ENCODE measurements around the gene PPT1. TPM values are rescaled to one million over a fixed set of nuclear protein-coding genes. Genes with fewer than 3 reads are reported as not detected.

The PPT1 gene
- total and polyA plus RNA-seq, 2 of the 8 experiments (the other 6 are each of a cell fraction or from before 2014, with no cell fraction given): 77.1 to 150 TPM

GRCh38 chr1:40047769-40048168 is 49.3 kb downstream of the PPT1 start:
- Histone ChIP-seq H3K23me2 (ENCODE audit: low read depth, low read length) (no peaks in the 10 kb centered on the region), H4K8ac (ENCODE audit: extremely low read depth, insufficient read depth, low read length) (no peak overlapping the region), H3K4me1 (replicated peaks in 1 of 4; ENCODE audit: control insufficient read depth in 3 of 4, insufficient read depth in 4 of 4, low read length in 3 of 4) (no peaks in the 10 kb centered on the region), H2AK5ac (ENCODE audit: low read depth, low read length) (no peak overlapping the region), H3K79me2 (ENCODE audit: control insufficient read depth in 1 of 2, insufficient read depth in 2 of 2, low read length in 2 of 2) (peaks cover 7 to 90% of the 10 kb centered on the region in 2 experiments), H3K27me3 (replicated peaks in 1 of 4; ENCODE audit: control insufficient read depth in 3 of 4, extremely low read depth in 1 of 4, insufficient read depth in 3 of 4, low read length in 3 of 4) (no peaks in the 10 kb centered on the region), H2BK15ac (ENCODE audit: low read length) (no peak overlapping the region), H3K14ac (ENCODE audit: insufficient read length) (no peak overlapping the region), H3K9me3 (ENCODE audit: insufficient read depth in 2 of 2, low read depth in 1 of 2, low read length in 1 of 2) (no peaks in the 10 kb centered on the region), H2AFZ (ENCODE audit: low read length) (no peak overlapping the region), H3K18ac (ENCODE audit: extremely low read depth, low read length) (no peak overlapping the region), H4K91ac (replicated peaks; ENCODE audit: insufficient read length, low read length) (no peak overlapping the region), H3K4me3 (ENCODE audit: extremely low read depth in 1 of 4, insufficient read depth in 2 of 4, low read depth in 3 of 4, low read length in 4 of 4) (no peak overlapping the region), H4K20me1 (replicated peaks in 1 of 2; ENCODE audit: control insufficient read depth in 1 of 2, insufficient read depth in 2 of 2, low read length in 2 of 2) (peaks cover 4 to 9% of the 10 kb centered on the region in 2 experiments), H3K23ac (ENCODE audit: insufficient read length) (no peak overlapping the region), H3K79me1 (ENCODE audit: low read depth, low read length) (peaks cover 4% of the 10 kb centered on the region), H2BK20ac (ENCODE audit: low read length) (no peak overlapping the region), H2BK5ac (ENCODE audit: low read depth, low read length) (no peak overlapping the region), H4K5ac (ENCODE audit: insufficient read length, low read depth, low read length) (no peak overlapping the region), H3K36me3 (ENCODE audit: control insufficient read depth in 2 of 4, insufficient read depth in 4 of 4, low read length in 3 of 4) (peaks cover 0 to 3% (median 2%) of the 10 kb centered on the region in 4 experiments; a peak in 3 of 8 replicates), H3K4ac (replicated peaks; ENCODE audit: insufficient read length, low read depth, low read length) (no peak overlapping the region), H3K9ac (replicated peaks in 1 of 4; ENCODE audit: extremely low read depth in 1 of 4, low read depth in 3 of 4, low read length in 3 of 4) (no peak overlapping the region), H3K27ac (ENCODE audit: low read depth, low read length) (no peak overlapping the region), H3K4me2 (ENCODE audit: insufficient read depth in 1 of 2, low read depth in 2 of 2, low read length in 2 of 2) (no peak overlapping the region), H3K56ac (replicated peaks; ENCODE audit: insufficient read length, low read depth, low read length) (no peak overlapping the region), H2BK12ac (ENCODE audit: low read depth, low read length) (no peak overlapping the region), H2BK120ac (replicated peaks; ENCODE audit: low read depth, low read length) (no peak overlapping the region)
- no peak for DNase-seq (ENCODE audit: low read depth in 1 of 2, low spot score in 2 of 2)
- WGBS, 2 experiments (ENCODE audit: extremely low coverage in 1 of 2, insufficient coverage in 1 of 2, insufficient read length in 1 of 2, insufficient replicate concordance in 2 of 2, low coverage in 1 of 2, low lambda C conversion rate in 2 of 2, missing lambda C conversion rate in 1 of 2): 94% methylated on average over 3 of the region's 5 CpGs; no CpG with 5 or more reads in 1 of the 2 experiments
- POLR2A ChIA-PET (ENCODE audit: partially characterized antibody): interaction anchor here (0.6 to 1.2 kb wide), 3 partner anchors 11 to 406 kb away, joined by 3 to 6 read pairs (median 5); no protein-coding TSS in a partner anchor
- no peak for FAIRE-seq
- CTCF ChIA-PET (ENCODE audit: partially characterized antibody): interaction anchor here (1.0 kb wide), 2 partner anchors 11 to 31 kb away, joined by 3 read pairs; no protein-coding TSS in a partner anchor
- TF ChIP-seq KDM4A (IDR thresholded peaks at IDR 0.05; ENCODE audit: low read depth, low read length, severe bottlenecking): no peak
- TF ChIP-seq PHF8 (conservative IDR thresholded peaks at IDR 0.05; ENCODE audit: low read depth, low read length): no peak
- no peak for TF ChIP-seq EZH2 (IDR thresholded peaks at IDR 0.05; ENCODE audit: low read depth, low read length, severe bottlenecking)
- no peak for TF ChIP-seq SIN3A (conservative IDR thresholded peaks at IDR 0.05 in 1 of 2, IDR thresholded peaks at IDR 0.05 in 1 of 2; ENCODE audit: low read depth in 1 of 2, low read length in 2 of 2)
- no peak for TF ChIP-seq GTF2F1 (IDR thresholded peaks at IDR 0.05; ENCODE audit: borderline replicate concordance, low read depth, low read length)

Measured in H1 (cell line).